T-helper 1 cell treated with Interleukin-12 subunit alpha and Interleukin-12 subunit beta and Interleukin-4 antibody, amounts not matched to agents 30 ng/mL and 1 ng/mL, for 36 hours (primary cell): ENCODE measurements around the gene GPR176. TPM values are rescaled to one million over a fixed set of nuclear protein-coding genes. Genes with fewer than 3 reads are reported as not detected.

Experiments used
- intact Hi-C: fragments of 100-400 bp; cut with micrococcal nuclease; formaldehyde crosslinking; loops from one replicate; pipeline ENCODE4 v1.15.1; 2024
- total RNA-seq: library from RNA; stranded (reverse); gene quantifications from 2 replicates; pipeline ENCODE4 v1.2.3, GENCODE V29; 2022

GPR176 gene
- total RNA-seq, 1 donor from 2014 or later = 0.10 TPM

- intact Hi-C loops = loop anchor here (10.0 kb wide), 3 partner anchors 427 to 1233 kb away; no protein-coding TSS in a partner anchor
Measured at GRCh38 chr15:39787479-39787878, 132.6 kb downstream of the GPR176 start.

GRCh38 chr15:39786447-39787056, 133.5 kb downstream of the GPR176 start:
- intact Hi-C loops = loop anchor here (1.0 to 10.0 kb wide), 6 partner anchors 89 to 1232 kb away; partner anchors contain the start of gene SRP14

GRCh38 chr15:39785841-39786240, 134.2 kb downstream of the GPR176 start:
- intact Hi-C loops = loop anchor here (1.0 to 10.0 kb wide), 6 partner anchors 89 to 1231 kb away; partner anchors contain the start of gene SRP14

- intact Hi-C loops = loop anchor here (10.0 kb wide), 3 partner anchors 430 to 1230 kb away; no protein-coding TSS in a partner anchor
Measured at GRCh38 chr15:39785139-39785538, 134.9 kb downstream of the GPR176 start.

- intact Hi-C loops = loop anchor here (5.0 to 10.0 kb wide), 4 partner anchors 430 to 1230 kb away; no protein-coding TSS in a partner anchor
Measured at GRCh38 chr15:39784638-39785037, 135.4 kb downstream of the GPR176 start.

- intact Hi-C loops = loop anchor here (5.0 to 10.0 kb wide), 4 partner anchors 431 to 1229 kb away; no protein-coding TSS in a partner anchor
Measured at GRCh38 chr15:39784125-39784524, 135.9 kb downstream of the GPR176 start.

GRCh38 chr15:39783244-39783820, 136.7 kb downstream of the GPR176 start:
- intact Hi-C loops = loop anchor here (2.0 to 10.0 kb wide), 8 partner anchors 141 to 1229 kb away; partner anchors contain the start of gene BMF

GRCh38 chr15:39782441-39783138, 137.5 kb downstream of the GPR176 start, which contains the start of gene FSIP1:
Gene FSIP1, minus strand, starts transcription at chr15:39782841. Its CDS starts 6,317 bp downstream, at chr15:39776524.
- intact Hi-C loops = loop anchor here (1.0 to 10.0 kb wide), 12 partner anchors 142 to 1328 kb away; partner anchors contain the start of genes BMF, EIF2AK4, FAM98B and SRP14

GRCh38 chr15:39781967-39782302, 138.1 kb downstream of the GPR176 start:
- intact Hi-C loops = loop anchor here (1.0 to 10.0 kb wide), 12 partner anchors 143 to 1328 kb away; partner anchors contain the start of genes BMF, EIF2AK4, FAM98B and SRP14

GRCh38 chr15:39781147-39781966, 138.7 kb downstream of the GPR176 start:
- intact Hi-C loops = loop anchor here (5.0 to 10.0 kb wide), 4 partner anchors 433 to 1227 kb away; no protein-coding TSS in a partner anchor

GRCh38 chr15:39778021-39778420, 142.0 kb downstream of the GPR176 start:
- intact Hi-C loops = loop anchor here (10.0 kb wide), 1 partner anchor 1243 kb away; no protein-coding TSS in a partner anchor

- intact Hi-C loops = loop anchor here (10.0 kb wide), 1 partner anchor 1243 kb away; no protein-coding TSS in a partner anchor
Measured at GRCh38 chr15:39777496-39777895, 142.6 kb downstream of the GPR176 start.

GRCh38 chr15:39776068-39776467, 144.0 kb downstream of the GPR176 start:
- intact Hi-C loops = loop anchor here (10.0 kb wide), 1 partner anchor 1241 kb away; no protein-coding TSS in a partner anchor

- intact Hi-C loops = loop anchor here (10.0 kb wide), 1 partner anchor 1240 kb away; no protein-coding TSS in a partner anchor
Measured at GRCh38 chr15:39774688-39775267, 145.3 kb downstream of the GPR176 start.

GRCh38 chr15:39770748-39771689, 149.0 kb downstream of the GPR176 start:
- intact Hi-C loops = loop anchor here (10.0 kb wide), 1 partner anchor 1236 kb away; no protein-coding TSS in a partner anchor

GRCh38 chr15:39767921-39768320, 152.1 kb downstream of the GPR176 start:
- intact Hi-C loops = no loop called here

- intact Hi-C loops = no loop called here
Measured at GRCh38 chr15:39761006-39761405, 159.1 kb downstream of the GPR176 start.

- intact Hi-C loops = loop anchor here (1.0 to 5.0 kb wide), 6 partner anchors 71 to 1285 kb away; no protein-coding TSS in a partner anchor
Measured at GRCh38 chr15:39756806-39757522, 163.1 kb downstream of the GPR176 start.
